Astrocyte of the spinal cord (primary cell): ENCODE measurements around the gene PLCL1.
"Not testable (repeated sequence)": the region's sequence is repeated elsewhere in the genome, so short reads cannot be mapped to it uniquely, and the experiment has no call there.

Source experiments
- DNase-seq: peaks from one replicate; pipeline ENCODE4 v3.0.0; 2011; ENCODE audit warnings: low read depth, low spot score
- H3K4me3 ChIP-seq: 2 replicates; pipeline ENCODE4 v1.5.1; 2011; ENCODE audit warnings: low read depth, mild to moderate bottlenecking, low read length, moderate library complexity
- in situ Hi-C: cut with HindIII; loops from 2 replicates; pipeline ENCODE4 v1.10.0; 2017; ENCODE audit warnings: low sequenced_read_pairs
- TF ChIP-seq, protein P1 (sequence below): IDR thresholded peaks from 2 replicates; pipeline ENCODE4 v1.5.1; 2012; ENCODE audit warnings: low read depth, mild to moderate bottlenecking, low read length, inconsistent platforms

Gene PLCL1

GRCh38 chr2:197822333-197822732 lies 17.9 kb downstream of the PLCL1 start:
- no peak overlapping the region for H3K4me3 ChIP-seq
- in situ Hi-C loops: no loop called here
- TF ChIP-seq, protein P1, sequence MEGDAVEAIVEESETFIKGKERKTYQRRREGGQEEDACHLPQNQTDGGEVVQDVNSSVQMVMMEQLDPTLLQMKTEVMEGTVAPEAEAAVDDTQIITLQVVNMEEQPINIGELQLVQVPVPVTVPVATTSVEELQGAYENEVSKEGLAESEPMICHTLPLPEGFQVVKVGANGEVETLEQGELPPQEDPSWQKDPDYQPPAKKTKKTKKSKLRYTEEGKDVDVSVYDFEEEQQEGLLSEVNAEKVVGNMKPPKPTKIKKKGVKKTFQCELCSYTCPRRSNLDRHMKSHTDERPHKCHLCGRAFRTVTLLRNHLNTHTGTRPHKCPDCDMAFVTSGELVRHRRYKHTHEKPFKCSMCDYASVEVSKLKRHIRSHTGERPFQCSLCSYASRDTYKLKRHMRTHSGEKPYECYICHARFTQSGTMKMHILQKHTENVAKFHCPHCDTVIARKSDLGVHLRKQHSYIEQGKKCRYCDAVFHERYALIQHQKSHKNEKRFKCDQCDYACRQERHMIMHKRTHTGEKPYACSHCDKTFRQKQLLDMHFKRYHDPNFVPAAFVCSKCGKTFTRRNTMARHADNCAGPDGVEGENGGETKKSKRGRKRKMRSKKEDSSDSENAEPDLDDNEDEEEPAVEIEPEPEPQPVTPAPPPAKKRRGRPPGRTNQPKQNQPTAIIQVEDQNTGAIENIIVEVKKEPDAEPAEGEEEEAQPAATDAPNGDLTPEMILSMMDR: no peak
- no peak for DNase-seq

DNA sequence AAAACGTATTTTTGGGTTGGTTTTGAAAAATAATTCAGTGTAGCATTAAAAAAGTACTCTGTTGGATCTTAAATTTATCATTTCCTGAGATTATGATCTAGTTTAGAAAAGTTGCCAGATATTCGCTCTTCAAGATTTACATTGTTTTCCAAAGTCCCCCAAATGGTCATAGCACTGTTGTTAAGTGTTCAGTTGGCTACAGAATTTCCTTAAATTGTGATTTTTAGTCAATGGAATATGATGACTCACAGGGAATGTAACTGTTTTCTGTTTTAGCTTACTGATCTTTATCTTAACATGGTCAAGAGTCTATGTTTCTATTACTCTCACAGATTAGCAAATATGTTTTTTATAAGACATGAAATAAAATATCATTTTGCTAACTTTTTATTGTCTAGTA lies 23.2 kb downstream of the PLCL1 start:
- no peak overlapping the region for H3K4me3 ChIP-seq
- TF ChIP-seq, protein P1: no peak
- in situ Hi-C loops: no loop called here
- DNase-seq: no peak

DNA sequence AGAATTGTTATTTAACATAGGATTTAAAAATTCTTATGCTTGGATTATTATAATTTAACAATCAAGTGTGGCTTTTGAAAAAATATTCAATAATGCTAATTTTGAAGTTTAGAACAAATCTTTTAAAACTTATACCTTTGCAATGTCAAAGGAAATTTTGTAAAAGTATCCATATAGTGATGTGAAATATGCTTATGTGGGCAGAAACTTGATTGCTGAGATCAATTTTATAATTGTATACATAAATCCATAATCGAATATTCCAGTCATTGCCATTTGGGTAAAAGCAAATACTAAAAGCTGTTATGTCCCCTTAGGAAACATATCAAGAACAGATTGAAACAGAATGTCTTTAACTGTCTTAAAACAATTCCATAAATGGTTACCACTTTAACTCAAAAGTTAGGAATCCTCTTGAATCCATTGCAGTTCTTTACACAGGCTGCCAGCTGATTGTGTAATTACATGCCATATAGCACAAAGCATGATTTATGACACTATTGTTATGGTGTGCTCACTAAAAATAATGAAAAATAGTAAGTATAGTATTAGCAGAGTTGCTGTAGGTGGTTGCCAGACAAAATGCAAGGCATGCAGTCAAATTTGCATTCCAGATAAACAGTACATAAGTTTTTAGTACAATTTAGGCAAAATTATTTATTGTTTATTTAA lies 24.2 kb downstream of the PLCL1 start:
- in situ Hi-C loops: no loop called here
- DNase-seq: no peak
- TF ChIP-seq, protein P1: no peak
- no peak overlapping the region for H3K4me3 ChIP-seq

DNA sequence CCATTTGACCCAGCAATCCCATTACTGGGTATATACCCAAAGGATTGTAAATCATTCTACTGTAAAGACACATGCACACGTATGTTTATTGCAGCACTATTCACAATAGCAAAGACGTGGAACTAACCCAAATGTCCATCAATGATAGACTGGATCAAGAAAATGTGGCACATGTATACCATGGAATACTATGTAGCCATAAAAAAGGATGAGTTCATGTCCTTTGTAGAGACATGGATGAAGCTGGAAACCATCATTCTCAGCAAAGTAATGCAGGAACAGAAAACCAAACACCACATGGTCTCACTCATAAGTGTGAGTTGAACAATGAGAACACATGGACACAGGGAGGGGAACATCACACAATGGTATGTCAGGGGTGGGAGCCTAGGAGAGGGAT lies 30.4 kb downstream of the PLCL1 start:
- H3K4me3 ChIP-seq, DNase-seq, in situ Hi-C loops: not testable (repeated sequence)

DNA sequence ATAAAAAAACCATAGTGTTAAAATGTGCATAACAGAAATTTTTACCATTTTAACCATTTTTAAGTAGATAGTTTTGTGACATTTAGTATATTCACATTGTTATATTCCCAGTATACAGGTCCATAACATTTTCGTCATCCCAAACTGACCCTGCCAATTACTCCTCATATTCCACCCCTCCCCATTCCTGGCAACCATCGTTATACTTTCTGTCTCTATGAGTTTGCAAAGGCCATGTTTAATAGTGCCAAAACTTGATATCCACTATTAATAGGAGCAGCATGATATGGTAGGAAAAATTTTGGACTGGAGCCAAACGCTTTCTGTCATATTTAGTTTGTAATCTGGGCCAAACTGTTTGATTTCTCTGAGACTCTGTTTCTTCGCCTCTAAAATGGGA lies 30.9 kb downstream of the PLCL1 start:
- in situ Hi-C loops: no loop called here
- H3K4me3 ChIP-seq: no peak overlapping the region
- TF ChIP-seq, protein P1: no peak
- DNase-seq: no peak

- H3K4me3 ChIP-seq: no peak overlapping the region
- TF ChIP-seq, protein P1: no peak
- in situ Hi-C loops: no loop called here
- DNase-seq: peak; percentile 40
Measured at GRCh38 chr2:197838036-197838435, 33.6 kb downstream of the PLCL1 start.

DNA sequence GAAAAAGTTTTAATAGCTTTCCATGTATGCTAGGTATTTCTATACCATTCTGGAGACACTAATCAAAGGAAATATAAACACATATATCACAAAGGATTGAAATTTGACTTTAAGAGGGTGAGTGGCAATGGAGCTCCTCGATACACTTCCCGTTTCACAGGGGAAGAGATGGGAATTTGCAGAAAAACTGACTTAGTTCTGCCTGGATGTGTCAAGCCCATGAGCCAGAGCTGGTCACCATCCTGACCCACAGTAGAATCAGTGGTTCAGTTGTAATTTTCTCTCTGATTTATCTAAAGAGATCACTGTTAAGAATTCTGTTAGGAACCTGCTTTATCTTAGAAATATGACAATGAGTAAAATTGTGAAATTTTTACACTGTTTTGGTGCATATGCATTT lies 34.2 kb downstream of the PLCL1 start:
- no peak for DNase-seq
- H3K4me3 ChIP-seq: no peak overlapping the region
- TF ChIP-seq, protein P1: no peak
- in situ Hi-C loops: no loop called here
